NCI-H460 (cell line): ENCODE results near the gene PRF1. TPM values are rescaled to one million over a fixed set of nuclear protein-coding genes. Genes with fewer than 3 reads are reported as not detected.

ENCODE experiments used
- DNase-seq: peaks from one replicate; pipeline ENCODE4 v3.0.0-alpha.2; 2016; ENCODE audit warnings: low read depth; ENCODE audit errors: extremely low read depth
- total RNA-seq: library from RNA; depleted of rRNA; stranded (reverse); fragments of >200 nt; shearing (Covaris generic); gene quantifications from 2 replicates; pipeline ENCODE4 v1.2.3, GENCODE V29; 2014

The PRF1 gene
- total RNA-seq, 1 experiment from 2014 or later, result not detected

DNA sequence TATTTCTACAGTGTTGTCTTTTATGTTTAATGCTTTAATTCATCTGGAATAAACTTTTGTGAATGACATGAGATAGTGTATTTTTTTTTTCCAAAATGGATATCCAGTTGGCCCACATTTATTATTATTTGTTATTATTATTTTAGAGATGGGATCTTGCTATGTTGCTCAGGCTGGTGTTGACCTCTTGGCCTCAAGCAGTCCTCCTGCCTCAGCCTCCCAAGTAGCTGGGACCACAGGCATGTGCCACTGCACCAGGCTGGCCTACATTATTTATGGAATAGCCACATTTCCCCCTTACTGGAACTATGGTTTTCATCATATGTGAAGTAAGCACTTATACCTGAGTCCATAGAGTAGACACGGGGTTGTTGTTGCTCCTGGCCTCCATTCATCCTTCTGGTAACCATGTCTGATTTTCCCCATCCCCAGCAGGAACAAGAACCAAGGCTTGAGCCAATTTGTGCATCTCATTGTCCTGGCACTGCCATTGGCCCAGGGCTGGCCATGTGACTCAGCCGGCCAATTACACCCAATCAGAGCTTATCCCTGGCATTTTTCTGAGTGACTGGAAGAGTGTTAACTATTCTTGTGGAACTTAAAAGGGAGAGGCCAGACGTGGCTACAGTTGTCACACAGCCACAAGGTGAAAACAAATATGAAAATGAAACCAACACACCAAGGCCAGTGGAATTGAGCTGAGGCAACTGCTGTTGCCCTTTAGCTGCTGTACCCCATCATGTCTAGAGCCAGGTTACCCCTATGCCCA lies 23.1 kb downstream of the PRF1 start:
- no peak for DNase-seq

DNA sequence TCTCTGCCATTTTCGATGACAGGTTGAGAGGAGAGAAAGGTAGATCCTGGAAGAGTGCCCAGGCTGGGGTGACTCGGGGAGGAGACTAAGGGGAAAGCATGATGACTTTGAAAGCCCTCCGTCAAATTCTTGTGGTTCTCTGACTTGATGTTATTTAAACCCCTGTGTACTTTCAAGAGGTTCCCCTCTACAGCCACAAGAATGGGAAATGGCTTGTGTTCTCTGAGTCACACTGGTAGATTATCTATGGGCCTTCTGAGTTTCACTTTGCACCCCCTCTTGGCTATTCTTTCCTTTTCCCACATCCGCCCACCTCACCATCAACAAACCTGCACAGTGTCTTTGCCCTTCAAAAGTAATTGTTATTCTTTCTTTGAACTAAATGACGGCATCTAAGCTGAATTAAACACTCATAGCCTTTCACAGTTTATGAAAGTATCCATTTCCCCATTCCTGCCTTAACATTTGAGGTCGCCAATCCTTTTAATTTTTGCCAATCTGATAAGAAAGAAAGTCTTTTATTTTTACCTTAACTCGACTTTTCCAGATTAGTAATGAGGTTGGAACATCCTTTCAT lies 24.1 kb downstream of the PRF1 start:
- DNase-seq, result no peak

- DNase-seq, result no peak
These were observed 25.6 kb downstream of the PRF1 start for GRCh38 chr10:70576803-70577517.

GRCh38 chr10:70575874-70576802 lies 26.4 kb downstream of the PRF1 start:
- no peak for DNase-seq

DNA sequence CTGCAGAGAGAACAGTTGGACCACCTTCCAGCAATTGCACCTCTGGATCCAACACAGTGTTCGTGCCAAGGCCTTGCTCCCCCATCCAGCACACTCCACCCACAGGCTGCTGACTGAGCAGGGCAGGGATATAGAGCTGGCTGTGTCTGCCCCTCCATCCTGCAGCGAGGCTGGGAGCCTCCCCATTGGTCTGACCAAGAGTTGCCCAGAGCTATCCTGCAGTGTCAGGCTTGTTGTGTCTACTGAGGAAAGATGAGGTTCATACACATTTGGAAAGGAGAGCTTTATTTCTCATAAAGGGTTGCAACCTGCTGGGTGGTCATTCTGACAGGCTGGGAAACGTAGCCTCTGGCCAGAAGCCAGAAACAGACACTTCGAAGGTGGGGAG lies 27.1 kb downstream of the PRF1 start:
- no peak for DNase-seq

DNA sequence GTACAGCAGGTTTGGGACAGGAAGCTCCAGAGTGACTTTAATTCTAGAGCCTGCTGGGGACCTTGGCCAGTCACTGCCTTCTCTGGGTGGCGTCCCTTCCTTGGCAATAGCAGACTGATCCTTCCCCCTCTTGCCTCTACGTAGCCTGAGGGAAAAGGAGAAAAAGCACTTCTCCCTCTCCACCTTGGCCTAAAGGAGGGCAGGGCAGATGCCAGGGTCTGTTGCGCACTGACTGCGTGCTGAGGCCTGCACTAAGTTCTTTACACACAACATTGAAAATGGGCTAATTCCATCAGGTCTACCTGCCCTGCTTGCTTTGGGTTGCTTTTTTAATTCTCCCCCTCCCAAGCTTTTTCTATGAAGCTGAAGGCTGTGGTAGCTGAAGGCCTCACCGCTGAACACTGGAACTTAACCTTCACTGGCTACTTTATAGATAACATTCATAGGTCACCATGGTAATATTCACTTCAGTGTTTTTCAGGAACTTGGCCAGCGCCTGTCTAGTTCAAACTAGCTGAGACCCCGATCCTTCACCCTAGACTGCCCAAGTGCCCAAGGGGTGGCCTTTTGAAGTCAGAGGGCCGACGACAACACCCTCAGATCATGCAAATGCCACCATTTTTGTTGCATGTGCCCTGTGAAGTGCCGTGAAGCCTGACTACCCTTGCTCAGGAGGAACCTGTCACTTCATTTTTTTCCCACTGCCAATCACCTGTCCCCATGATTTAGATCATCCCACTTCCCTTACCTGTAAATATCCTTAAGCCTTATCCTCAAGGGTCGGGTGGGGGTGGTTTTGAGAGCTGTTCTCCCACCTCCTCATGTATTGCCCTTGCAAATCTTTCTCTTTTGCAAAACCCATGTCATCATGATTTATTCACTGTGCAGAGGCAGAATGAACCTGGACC lies 28.7 kb downstream of the PRF1 start:
- no peak for DNase-seq

GRCh38 chr10:70571636-70572439 lies 30.7 kb downstream of the PRF1 start:
- no peak for DNase-seq

DNA sequence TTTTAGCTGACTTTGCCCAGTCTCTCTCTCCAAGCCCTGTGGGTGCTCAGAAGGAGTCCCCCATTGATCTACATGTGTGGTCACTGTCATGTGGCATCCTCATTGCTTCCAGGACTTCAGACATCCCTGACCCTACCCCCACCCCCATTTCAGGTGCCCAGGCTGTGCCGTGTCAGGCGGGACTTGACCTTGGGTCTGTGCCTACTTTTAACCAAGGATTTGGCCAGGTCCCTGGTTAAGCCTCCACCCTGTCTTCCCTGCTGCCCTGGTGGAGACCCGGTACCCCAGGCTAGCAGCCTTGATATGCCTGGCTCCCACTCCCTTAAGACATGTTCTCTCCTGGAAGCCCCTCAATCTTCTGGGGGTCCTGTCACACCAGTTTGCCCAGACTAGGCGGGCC lies 31.3 kb downstream of the PRF1 start:
- no peak for DNase-seq

DNA sequence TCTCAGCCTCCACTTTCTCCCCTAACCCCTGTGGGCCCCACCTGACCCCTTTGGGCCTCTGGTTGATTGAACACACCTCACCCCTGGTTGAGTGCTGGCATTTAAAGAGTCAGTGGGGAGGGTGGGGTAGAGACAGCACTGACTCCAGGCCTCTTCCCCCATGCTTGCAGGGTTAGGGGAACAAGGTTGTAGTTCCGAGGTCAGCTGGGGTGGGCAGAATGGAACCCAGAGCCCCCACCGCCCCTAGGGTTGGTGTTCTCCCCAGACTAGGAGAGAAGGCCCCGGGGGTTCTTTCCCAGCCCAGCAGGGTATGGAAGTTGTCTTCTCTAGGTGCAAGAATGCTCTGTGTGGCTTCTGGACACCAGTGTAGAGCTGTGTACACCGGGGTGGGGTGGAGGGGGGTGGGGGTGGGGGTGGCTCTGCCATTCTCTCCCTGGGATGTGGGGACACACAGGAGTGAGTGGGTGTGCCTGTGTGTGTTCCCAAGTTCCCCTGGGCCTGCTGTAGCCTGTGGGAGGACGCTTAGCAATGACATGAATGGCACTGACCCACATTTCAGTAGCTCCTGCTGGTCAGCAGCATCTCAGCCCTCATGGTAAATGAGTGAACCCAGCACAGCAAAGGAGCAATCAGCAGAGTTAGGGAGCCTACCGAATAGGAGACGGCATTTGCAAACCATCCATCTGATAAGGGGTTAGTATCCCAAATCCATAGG lies 33.6 kb downstream of the PRF1 start:
- no peak for DNase-seq

DNA sequence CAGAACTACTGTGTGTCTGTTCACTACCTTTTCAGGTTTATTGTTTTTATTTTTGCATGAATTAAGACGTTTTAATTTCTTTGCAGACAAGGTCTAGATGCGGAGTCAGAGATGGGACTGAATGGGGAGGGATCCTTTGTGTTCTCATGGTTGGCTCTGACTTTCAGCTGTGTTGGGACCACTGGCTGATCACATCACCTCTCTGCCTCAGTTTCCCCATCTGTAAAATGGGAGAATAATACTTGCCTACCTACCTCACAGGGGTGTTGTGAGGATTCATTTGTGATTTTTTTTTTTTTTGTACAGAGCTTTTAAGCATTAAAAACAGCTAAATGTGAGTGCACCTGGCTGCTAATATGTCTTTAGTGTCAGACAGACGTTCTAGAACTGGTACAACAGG lies 34.4 kb downstream of the PRF1 start:
- DNase-seq, result no peak

DNA sequence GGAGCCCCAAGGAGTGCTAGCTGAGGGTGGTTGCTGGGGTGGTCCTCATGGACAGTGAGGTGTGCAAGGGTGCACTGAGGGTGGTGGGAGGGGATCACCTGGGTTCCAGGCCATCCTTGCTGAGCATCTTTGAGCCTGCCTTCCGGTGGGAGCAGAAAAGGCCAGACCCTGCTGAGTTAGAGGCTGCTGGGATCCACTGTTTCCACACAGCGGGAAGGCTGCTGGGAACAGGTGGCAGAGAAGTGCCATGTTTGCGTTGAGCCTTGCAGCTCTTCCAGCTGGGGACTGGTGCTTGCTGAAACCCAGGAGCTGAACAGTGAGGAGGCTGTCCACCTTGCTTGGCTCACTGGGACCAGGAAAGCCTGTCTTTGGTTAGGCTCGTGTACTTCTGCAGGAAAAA lies 34.9 kb downstream of the PRF1 start:
- no peak for DNase-seq

DNA sequence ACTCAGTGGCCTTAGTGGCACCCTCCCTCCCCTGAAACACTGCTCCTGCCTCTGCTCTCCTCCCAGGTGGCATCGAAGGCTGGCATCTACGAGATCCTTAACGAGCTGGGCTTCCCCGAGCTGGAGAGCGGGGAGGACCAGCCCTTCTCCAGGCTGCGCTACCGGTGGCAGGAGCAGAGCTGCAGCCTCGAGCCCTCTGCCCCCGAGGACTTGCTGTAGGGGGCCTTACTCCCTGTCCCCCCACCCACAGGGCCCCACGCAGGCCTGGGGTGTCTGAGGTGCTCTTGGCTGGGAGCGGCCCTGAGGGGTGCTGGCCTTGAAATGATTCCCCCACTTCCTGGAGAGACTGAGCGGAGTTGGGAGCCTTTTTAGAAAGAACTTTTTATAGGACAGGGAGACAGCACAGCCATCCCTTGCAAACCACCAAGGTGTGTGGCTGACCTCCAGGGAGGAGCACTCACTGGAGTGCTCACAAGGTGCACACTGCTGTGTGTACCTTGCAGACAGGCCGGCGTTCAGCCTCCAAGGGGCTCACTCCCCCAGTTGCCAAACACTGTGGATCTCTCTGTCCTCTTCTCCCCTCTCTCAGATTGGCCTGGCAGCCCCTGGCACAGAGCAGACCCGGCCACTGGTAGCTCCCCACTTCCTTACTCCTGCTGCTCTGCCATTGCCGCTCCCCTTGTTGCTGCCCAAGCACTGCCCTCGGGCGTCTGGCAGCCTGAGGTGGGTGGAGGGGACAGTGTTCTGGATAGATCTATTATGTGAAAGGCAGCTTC lies 35.8 kb downstream of the PRF1 start:
- DNase-seq, result no peak

DNA sequence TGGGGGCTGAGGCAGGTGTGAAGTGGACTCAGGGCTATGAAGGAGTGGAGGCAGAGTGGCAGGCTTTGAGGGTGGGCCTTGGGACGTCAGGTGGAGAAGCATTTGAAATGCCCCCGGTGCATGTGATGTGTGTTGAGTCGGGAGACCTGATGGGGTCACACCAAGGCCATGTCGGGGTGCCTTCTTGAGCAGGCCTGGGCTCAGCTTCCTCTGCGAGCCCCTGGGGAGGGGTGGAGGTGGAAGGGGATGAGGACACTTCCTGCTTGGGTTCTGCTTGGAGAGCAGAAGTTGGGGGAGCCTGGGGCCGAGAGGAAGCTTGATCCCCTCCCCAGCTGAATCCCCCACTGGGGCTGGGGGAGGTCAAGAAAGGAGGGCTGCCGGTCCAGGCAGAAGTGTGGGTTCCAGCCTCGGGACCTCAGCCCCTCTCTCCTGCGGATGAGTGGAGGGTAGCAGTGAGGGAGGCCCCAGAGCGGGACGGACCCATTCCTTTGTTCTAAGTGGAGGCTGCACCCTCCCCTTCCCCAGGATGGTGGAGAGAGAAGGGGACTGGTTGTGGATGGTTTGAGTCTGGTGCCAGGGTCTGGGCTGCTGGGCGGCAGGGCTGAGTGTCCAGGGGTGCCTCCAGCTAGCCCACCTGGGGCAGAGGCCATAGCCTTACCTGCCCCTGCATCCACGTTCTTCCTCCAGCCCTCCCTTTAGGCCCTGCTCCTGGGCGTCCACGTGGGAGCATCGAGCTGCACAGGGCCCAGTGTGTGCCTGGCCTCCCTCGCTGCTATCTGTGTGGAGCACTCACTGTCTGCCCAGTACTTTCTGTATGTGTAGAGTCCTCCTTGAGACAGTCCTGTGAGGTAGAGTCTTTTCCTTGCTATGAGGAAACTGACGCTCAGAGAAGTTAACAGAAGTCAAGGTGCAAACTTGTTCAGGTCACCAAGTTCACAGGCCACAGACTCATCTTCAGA lies 36.7 kb downstream of the PRF1 start:
- DNase-seq, result no peak

- DNase-seq, result no peak
These were observed 37.6 kb downstream of the PRF1 start for GRCh38 chr10:70564901-70565351.

- no peak for DNase-seq
These were observed 38.3 kb downstream of the PRF1 start for GRCh38 chr10:70564113-70564725.

DNA sequence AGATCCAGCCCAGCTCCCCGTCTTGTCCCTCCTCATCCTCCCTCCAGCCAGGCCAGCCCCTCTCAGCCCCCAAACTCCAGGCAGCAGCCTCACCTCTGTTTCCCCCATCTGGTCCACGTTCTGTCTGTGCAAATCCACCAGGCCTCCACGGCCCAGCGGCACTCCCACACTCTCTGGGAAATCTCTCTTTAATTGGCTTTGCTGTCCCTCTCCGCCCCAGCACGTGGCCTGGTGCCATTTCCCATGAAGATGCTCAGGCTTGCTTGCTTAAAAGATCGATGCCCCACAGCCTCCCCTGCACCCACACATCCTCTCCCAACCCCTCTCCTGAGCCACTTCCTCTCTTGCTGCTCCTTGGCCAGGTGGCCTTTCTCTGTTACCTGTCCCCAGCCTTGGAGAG lies 39.3 kb downstream of the PRF1 start:
- no peak for DNase-seq
